NCI-H1694 treated with DMSO at 0.1 percent for 48 hours (cell line): Measurements from ENCODE around the gene RSL1D1.
"Not testable (repeated sequence)": the region's sequence is repeated elsewhere in the genome, so short reads cannot be mapped to it uniquely, and the experiment has no call there.

ENCODE experiments used
- DNase-seq: peaks from one replicate; lab custom pipeline; 2025; lab: John Stamatoyannopoulos, UW

Gene RSL1D1

DNA sequence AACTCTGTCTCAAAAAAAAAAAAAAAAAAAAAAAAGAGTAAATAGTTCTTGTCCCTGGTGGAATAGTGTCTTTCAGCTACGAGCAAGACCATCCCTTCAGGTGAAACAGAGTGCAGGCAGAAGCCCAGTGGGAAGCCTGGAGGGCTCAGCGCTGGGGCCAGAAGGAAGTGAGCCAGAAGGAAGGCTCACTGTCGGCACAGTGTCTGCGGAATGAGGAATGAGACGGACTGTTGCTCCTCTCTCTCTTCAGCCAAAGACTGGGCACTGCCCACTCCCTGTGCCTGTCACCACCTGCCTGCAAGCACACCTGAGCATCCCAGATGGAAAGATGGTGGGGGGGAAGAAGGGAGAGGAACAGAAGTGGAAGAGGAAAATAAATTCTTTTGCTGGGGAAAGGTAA, 7.5 kb downstream of the RSL1D1 start:
- DNase-seq: no peak

DNA sequence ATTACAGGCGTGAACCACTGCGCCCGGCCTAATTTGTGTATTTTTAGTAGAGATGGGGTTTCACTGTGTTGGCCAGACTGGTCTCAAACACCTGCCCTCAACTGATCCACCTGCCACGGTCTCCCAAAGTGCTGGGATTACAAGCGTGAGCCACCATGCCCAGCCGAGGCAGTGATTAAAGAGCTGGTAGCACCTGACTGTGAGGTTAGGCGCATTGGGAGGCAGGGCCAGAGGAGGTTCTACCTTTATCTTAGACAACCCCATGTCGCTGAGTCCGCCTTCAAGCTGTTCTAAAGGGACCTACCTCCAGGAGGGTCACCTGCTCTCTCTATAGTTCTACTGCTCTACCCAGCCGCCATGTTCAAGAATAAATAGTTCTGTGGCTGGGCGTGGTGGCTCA, 8.1 kb downstream of the RSL1D1 start:
- no peak for DNase-seq

DNA sequence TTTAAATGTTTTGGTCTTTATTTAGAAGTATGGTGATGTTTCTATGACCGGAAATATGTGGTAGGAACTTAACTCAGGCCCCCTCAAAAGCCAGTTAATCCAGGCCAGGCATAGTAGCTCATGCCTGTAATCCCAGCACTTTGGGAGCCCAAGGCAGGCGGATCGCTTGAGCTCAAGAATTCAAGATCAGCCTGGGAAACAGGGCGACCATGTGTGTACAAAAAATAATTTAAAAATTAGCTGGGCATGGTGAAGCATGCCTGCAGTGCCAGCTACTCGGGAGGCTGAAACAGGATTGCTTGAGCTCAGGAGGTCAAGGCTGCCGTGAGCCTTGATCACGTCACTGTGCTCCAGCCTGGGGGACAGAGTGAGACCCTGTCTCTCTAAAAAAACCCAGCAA, 10.3 kb downstream of the RSL1D1 start:
- DNase-seq: no peak

DNA sequence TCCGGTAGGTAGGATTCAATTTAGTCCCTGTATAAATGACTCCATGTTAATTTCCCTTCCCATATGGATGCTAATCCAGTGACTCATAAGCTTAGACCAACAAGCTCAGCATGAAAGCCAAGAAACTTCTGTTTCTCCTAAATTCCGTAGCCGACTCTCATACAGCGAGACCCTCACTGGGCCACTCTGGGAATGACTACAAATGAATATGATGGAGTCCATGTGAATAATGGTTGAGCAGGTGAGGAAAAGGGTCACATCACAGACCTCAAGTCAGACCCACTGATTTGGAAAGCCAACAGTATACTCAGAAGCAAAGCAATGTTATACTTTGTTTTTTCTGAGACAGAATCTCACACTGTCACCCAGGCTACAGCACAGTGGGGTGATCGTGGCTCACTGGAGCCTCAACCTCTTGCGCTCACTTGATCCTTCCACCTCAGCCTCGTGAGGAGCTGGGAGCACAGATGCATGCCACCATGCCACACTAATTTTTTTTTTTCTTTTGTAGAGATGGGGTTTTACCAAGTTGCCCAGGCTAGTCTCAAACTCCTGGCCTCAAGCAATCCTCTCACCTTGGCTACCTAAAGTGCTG, 14.6 kb downstream of the RSL1D1 start:
- DNase-seq: no peak

DNA sequence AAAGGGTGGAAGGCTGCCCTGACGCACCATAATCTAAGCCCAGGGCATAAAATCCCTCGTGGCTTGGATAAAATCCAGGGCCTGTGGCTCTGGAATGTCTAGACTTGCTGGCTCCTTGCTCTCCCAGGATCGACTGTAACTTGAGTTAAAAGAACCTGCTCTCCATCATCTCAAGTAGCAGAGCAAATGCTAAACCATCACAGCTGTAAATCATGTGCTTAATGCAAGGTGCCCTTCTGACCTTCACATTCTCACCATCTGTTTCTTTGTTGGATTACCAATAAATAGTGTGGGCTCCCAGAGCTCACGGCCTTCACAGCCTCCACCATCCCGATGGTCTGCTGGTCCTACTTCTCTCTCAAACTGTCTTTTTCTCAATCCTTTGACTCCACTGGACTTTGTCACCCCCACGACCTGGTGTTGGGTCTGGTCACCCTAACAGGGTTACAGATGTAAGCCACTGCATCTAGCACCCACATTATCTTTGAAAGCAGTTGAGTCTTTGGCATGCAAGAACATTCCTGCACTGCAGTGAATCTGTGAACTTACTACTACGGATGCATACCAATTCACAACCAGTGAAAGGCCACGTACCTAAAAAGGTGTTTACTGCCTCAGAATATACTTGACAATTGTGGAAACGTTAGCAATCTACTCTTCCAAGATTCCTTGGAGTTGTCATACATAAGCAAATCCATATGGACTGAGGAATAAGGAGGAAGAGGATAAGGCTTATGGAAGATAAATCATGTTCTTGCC, 15.3 kb downstream of the RSL1D1 start:
- no peak for DNase-seq

DNA sequence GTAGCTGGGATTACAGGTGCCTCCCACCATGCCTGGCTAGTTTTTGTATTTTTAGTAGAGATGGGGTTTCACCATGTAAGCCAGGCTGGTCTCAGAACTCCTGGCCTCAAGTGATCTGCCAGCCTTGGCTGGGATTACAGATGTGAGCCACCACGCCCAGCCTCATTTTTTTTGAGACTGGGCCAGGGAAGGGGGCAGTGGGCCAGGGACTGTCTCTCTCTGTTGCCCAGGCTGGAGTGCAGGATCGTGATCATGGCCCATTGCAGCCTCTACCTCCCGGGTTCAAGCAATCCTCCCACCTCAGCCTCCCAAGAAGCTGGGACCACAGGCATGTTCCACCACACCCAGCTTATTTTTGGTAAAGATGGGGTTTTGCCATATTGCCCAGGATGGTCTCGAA, 16.0 kb downstream of the RSL1D1 start:
- DNase-seq: no peak

DNA sequence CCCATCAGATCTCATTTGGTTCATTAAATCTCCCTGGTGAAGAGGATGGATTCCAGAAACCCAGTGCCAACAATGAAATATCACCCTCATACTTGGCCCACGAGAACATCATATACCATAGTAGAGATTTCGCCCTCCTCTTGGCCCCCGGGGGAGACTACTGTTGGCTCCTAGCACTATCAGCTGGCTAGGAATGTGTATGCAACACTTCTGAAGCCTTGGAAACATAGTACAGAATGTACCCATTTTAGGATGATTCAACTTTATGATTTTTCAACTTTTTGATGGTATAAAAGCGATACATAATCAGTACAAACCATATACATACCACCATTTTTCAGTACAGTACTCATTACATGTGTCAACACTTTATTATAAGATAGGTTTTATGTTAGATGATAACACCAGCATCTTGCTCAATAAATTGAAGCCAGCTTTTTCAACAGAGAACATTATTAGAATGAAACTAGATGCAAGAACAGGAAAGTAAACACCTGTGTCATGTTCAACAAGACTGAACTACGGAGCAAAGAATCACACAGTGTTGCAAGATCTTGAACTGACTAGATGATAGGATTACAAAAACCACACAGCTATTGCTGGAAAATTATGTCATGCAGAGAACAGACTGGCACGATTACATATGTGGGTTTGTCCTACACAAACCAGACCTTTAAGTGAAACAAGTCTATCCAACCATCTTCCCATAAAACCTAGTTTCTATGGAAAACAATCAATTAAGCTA, 17.2 kb downstream of the RSL1D1 start:
- no peak for DNase-seq

DNA sequence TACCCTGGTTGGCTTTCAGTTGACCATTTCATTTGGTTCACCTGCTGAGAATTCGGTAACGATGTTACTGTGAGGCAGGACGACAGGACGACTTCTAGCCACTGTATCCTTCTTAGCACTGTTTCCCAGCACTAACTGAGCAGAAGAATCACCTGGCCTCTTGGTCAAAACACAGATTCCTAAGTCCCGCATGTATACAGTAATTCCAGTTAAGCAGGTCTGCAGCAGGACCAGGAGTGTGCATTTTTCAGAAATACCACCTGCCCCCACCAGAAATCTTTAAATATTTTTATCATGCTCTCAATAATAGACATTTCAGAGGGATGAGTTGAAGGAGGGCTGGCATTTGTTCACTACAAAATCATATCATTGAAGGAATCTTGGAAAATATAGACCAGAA, 22.6 kb downstream of the RSL1D1 start:
- DNase-seq: no peak

DNA sequence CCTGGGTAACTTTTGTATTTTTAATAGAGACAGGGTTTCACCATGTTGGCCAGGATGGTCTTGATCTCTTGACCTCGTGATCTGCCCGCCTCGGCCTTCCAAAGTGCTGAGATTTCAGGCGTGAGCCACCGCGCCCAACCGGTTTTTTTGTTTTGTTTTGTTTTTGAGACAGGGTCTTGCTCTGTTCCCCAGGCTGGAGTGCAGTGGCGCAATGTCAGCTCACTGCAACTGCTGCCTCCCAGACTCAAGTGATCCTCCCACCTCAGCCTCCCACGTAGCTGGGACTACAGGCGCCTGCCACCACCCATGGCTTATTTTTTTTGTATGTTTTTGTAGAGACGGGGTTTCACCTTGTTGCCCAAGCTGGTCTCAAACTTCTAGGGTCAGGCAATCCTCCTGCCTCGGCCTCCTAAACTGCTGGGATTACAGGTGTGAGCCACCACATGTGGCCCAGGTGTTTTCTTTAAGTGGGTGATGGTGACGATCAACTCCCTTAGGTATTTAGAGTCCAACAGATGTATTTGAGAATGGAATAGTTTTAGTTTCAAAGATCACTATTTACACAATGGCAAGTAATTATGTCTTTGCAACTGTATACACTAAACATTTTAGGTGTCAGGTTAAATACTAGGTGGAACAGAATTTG, 25.7 kb downstream of the RSL1D1 start:
- not testable (repeated sequence) for DNase-seq

DNA sequence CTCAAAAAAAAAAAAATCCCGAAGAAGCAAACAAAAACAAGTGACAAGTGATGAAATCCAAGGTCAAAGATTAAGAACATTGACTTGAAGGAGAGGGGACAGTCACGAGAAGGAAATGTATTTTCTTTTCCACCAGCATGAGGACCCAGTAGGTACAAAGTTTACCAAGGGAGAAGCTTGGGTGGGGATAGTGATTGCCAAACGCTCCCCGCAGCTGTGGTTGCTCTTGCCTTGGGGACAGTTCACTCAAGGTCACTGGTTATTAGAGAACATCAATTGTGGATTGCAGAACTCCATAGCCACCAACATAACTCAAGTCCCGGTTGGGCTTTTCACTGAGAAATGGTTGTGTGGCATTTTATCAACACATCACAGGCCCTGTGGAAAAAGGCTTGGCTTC, 27.0 kb downstream of the RSL1D1 start:
- no peak for DNase-seq

DNA sequence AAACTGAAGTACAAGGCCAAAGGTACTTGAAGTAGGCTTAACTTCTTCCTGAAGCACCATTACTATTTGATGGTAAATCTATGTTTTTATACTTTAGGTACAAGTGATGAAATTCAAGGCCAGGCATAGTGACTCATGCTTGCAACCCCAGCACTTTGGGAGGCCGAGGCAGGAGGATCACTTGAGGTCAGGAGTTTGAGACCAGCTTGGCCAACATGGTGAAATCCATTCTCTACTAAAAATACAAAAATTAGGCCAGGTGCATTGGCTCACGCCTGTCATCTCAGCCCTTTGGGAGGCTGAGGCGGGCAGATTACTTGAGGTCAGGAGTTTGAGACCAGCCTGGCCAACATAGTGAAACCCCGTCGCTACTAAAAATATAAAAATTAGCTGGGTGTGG, 27.7 kb downstream of the RSL1D1 start:
- not testable (repeated sequence) for DNase-seq

DNA sequence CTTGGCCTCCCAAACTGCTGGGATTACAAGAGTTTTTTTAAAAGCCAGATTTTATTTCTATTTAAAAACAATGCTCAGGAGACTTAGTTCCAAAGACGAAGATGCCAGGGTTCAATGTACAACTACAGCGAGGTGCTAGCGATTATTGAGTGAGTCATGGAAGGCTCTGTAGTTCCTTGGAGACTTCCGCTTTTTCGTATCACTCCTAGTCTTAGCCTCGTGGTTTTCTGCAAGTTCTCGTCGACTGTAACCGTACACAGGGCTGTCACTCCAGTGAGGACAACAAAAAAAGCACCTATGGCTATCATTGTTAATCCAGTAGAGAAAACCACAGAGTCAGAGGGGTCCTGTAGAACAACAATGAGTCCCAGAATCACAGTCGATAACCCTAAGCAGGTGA, 31.5 kb downstream of the RSL1D1 start:
- no peak for DNase-seq

DNA sequence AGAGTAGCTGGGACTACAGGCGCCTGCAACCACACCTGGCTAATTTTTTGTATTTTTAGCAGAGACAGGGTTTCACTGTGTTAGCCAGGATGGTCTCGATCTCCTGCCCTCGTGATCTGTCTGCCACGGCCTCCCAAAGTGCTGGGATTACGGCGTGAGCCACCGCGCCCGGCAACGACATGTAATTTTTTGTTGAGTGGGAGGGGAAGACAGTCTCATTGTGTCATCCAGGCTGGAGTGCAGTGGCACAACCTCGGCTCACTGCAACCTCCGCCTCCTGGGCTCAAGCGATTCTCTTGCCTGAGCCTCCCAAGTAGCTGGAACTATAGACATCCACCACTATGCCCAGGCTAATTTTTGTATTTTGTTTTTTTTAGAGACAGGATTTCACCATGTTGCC, 32.4 kb downstream of the RSL1D1 start:
- DNase-seq: not testable (repeated sequence)

DNA sequence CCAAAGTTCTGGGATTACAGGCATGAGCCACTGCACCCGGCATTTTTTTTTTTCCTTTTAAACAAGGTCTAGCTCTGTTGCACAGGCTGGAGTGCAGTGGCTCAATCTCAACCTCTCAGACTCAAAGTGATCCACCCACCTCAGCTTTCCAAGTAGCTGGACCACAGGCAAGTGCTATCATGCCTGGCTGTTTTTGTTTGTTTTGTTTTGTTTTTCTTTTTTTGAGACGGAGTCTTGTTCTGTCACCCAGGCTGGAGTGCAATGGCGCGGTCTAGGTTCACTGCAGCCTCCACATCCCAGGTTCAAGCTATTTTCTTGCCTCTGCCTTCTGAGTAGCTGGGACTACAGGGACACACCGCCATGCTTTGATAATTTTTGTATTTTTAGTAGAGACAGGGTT, 35.2 kb downstream of the RSL1D1 start:
- DNase-seq: no peak

DNA sequence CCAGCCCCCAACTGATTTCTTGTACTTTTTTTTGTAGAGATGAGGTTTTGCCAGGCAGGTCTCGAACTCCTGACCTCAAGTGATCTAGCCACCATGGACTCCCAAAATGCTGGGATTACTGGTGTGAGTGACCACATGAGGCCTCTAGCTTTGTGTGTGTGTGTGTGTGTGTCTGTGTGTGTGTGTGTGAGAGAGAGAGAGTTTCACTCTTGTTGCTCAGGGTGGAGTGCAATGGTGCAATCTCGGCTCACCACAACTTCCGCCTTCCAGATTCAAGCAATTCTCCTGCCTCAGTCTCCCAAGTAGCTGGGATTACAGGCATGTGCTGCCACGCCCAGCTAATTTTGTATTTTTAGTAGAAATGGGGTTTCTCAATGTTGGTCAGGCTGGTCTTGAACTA, 36.5 kb downstream of the RSL1D1 start:
- not testable (repeated sequence) for DNase-seq

DNA sequence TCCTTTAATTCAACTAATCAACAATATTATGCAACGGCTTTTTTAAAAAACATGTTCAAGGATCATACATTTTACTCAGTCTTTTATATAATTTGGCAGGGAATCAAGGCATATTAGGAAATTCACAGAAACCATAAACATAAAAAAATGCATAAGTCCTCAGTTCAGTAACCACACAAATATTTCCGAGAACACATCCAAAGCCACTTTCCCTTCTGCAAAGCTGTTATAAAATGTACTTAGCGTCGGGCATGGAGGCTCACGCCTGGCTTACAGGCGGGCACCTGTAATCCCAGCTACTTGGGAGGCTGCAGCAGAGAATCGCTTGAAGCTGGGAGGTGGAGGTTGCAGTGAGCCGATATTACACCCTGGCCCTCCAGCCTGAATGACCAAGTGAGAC, 44.6 kb downstream of the RSL1D1 start:
- no peak for DNase-seq

DNA sequence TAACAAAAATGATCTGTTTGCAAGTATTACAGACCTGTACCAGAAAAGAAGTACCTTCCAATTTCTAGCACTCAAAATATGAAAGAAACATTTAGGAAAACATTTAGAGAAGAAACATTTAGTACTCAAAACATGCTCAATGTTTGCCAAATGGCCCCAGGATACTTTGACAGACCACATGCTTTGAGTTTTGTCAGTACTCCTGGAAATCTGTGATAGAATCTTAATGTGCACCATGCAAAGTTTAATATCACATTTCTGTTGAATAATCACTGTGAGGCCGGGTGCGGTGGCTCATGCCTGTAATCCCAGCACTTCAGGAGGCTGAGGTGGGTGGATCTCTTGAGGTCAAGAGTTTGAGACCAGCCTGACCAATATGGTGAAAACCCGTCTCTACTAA, 45.8 kb downstream of the RSL1D1 start:
- DNase-seq: no peak

DNA sequence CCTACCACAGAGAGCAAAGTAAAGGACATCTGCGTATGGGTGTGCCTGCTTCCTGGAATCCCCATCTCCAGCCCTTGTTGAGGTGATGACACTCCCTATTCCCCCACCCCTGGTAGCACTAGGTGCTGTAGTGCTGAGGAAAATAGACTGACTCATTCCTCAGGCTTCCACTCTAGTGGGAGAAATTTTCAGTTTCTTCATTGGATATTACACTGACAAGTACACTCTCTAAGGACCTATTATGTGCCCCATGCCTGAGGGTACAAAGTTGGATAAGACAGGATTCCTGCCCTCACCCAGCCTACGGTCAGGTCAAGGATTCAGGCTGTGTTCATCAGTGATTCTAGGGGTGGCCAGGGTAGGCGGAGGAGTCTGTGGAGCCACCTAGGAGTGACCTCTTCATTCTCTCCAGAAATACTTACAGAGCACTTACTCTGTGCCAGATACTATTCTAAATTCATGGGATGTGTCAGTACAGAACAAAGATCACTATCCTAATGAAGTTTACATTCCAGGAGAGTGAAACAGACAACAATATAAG, 49.8 kb downstream of the RSL1D1 start:
- DNase-seq: no peak

DNA sequence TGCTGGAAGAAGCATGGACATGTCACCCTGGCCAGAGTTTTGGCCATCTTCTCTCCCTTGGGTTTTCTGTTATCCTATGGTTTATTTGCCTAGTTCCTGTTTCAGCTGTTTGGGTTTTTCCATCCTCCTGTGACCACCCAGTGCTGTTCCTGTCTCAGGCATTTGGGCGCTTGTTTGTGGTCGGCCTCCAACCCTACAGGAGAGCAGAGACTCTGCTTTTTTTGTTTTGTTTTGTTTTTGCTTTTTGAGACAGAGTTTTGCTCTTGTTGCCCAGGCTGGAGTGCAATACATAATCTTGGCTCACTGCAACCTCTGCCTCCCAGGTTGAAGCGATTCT, 51.0 kb downstream of the RSL1D1 start:
- no peak for DNase-seq

DNA sequence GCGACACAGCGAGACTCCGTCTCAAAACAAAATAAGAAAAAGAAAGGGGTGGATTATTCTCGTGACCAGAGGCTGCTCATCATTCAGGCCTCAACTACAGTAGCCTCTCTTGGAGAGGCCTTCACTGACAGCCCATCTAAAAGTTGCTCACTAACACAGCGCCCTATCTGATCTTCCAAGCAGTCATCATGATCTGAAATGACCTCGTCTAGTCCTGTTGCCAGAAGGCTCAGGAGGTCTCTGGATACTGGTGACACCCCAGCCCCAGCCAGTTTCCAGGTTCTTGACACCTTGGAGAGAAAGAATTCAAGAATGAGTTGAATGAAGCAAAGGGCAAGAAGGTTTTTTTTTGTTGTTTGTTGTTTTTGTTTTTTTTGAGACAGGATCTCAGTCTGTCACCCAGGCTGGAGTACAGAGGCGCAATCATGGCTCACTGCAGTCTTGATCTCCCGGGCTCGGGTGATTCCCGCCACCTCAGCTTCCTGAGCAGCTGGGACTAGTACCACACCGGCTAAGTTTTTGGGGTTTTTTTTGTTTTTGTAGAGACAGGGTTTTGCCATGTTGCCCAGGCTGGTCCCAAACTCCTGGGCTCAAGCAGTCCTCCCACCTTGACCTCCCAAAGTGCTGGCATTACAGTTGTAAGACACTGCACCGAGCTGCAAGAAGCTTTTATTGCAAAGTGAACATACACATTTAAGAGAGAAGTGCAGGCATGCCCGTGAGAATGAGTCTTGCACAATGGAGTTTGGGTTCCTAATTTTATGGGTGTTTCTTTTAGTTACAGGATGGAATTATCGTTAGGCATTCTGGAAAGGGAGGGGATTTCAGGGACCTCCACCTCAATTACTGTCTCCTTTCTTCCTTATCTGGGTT, 51.6 kb downstream of the RSL1D1 start:
- DNase-seq: no peak

DNA sequence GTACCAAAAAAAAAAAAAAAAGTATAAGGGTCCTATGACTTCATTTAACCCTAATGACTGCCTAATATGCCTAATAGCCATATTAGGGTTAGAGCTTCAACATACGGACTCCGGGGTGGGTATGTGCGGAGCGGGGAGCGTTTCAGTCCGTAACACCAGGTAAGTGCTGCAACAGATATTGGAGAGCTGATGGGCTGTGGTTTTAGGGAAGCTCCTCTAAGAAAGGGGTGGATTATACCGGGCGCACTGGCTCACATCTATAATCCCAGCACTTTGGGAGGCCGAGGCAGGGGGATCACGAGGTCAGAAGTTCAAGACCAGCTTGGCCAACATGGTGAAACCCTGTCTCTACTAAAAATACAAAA, 52.3 kb downstream of the RSL1D1 start:
- DNase-seq: no peak

DNA sequence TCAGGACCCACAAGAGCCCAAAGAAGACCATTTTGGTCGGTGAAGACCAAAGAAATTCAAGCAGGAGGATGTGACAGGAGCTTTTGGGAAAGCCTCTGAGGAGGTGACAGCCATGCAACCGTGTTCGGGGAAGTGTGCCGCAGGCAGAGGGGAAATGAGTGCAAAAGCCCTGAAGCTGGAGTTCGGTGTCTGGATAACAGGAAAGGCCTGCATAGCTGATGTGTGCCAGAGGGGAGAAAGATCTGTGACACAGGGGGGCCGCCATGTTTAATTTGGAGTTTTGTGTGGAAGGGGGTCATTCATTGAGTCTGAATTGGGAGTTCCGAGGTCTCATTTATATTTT, 53.4 kb downstream of the RSL1D1 start:
- DNase-seq: no peak
